ENCODE measurements around the gene MOV10L1. TPM values are rescaled to one million over a fixed set of nuclear protein-coding genes. Genes with fewer than 3 reads are reported as not detected.

The MOV10L1 gene
- total RNA-seq, 2 experiments from 2014 or later, result 0.22 to 1.1 TPM

- Histone ChIP-seq H3K4me2 (ENCODE audit: low read length) (no peak overlapping the region), H3K9me3 (ENCODE audit: low read length) (no peaks in the 10 kb centered on the region), H4K20me1 (ENCODE audit: insufficient read depth, low read length) (no peaks in the 10 kb centered on the region), H2AFZ (ENCODE audit: low read length) (no peak overlapping the region), H3K4me1 (ENCODE audit: insufficient read depth, low read length, poor library complexity, severe bottlenecking) (no peaks in the 10 kb centered on the region), H3K36me3 (ENCODE audit: insufficient read depth, low read length) (no peaks in the 10 kb centered on the region), H3K27ac (ENCODE audit: low read depth, low read length, poor library complexity, severe bottlenecking) (no peak overlapping the region), H3K79me2 (ENCODE audit: insufficient read depth, low read depth, low read length) (no peaks in the 10 kb centered on the region), H3K4me3 (ENCODE audit: low read depth, low read length, poor library complexity, severe bottlenecking) (no peak overlapping the region), H3K9me2 (ENCODE audit: insufficient read depth, low read length) (no peaks in the 10 kb centered on the region)
- no peak for DNase-seq (ENCODE audit: low spot score)
- ChIA-PET POLR2A (no interaction called here), CTCF (ENCODE audit: unreplicated experiment) (no interaction called here)
- TF ChIP-seq CTCF (conservative IDR thresholded peaks at IDR 0.05; ENCODE audit: low read length) (no peak), EZH2phosphoT487 (IDR thresholded peaks at IDR 0.05; ENCODE audit: borderline replicate concordance, low read depth, low read length) (no peak)
- intact Hi-C loops (cut with micrococcal nuclease; ENCODE audit: unreplicated experiment), result loop anchor here (2.0 to 5.0 kb wide), 2 partner anchors 53 to 221 kb away; partner anchors contain the start of gene SELENOO
- no TSS peak for BruUV-seq (replicated peaks)
These were observed 58.3 kb downstream of the MOV10L1 start for GRCh38 chr22:50148166-50148500.

GRCh38 chr22:50148991-50149721 lies 59.4 kb downstream of the MOV10L1 start:
- H4K20me1 ChIP-seq (ENCODE audit: insufficient read depth, low read length), result no peaks in the 10 kb centered on the region
- no peak overlapping the region for H3K4me2 ChIP-seq (ENCODE audit: low read length)
- intact Hi-C loops (cut with micrococcal nuclease; ENCODE audit: unreplicated experiment), result loop anchor here (1.0 to 5.0 kb wide), 4 partner anchors 52 to 222 kb away; partner anchors contain the start of gene SELENOO
- H3K79me2 ChIP-seq (ENCODE audit: insufficient read depth, low read depth, low read length), result no peaks in the 10 kb centered on the region
- no peak overlapping the region for H3K4me3 ChIP-seq (ENCODE audit: low read depth, low read length, poor library complexity, severe bottlenecking)
- ChIA-PET CTCF (ENCODE audit: unreplicated experiment) (no interaction called here), POLR2A (interaction anchor here (0.5 kb wide), 1 partner anchor 64 kb away, joined by 4 read pairs; the partner anchor contains the start of gene MLC1)
- H3K9me3 ChIP-seq (ENCODE audit: low read length), result no peaks in the 10 kb centered on the region
- no peak overlapping the region for H2AFZ ChIP-seq (ENCODE audit: low read length)
- peak; percentile 84 for DNase-seq (ENCODE audit: low spot score)
- no peaks in the 10 kb centered on the region for H3K36me3 ChIP-seq (ENCODE audit: insufficient read depth, low read length)
- no TSS peak for BruUV-seq (replicated peaks)
- H3K27ac ChIP-seq (ENCODE audit: low read depth, low read length, poor library complexity, severe bottlenecking), result no peak overlapping the region
- TF ChIP-seq EZH2phosphoT487 (IDR thresholded peaks at IDR 0.05; ENCODE audit: borderline replicate concordance, low read depth, low read length) (no peak), CTCF (conservative IDR thresholded peaks at IDR 0.05; ENCODE audit: low read length) (peak; percentile 90)
- H3K9me2 ChIP-seq (ENCODE audit: insufficient read depth, low read length), result no peaks in the 10 kb centered on the region
- no peaks in the 10 kb centered on the region for H3K4me1 ChIP-seq (ENCODE audit: insufficient read depth, low read length, poor library complexity, severe bottlenecking)
